ENCODE measurements around the gene CEP112. TPM values are rescaled to one million over a fixed set of nuclear protein-coding genes. Genes with fewer than 3 reads are reported as not detected.

The CEP112 gene
- total RNA-seq, 6 donors from 2014 or later = 14.3 to 70.2 (median 31.0) TPM

GRCh38 chr17:65824901-65825300, 367.0 kb downstream of the CEP112 start:
- WGBS, 2 donors = 72 to 80% methylated on average over 1 of the region's 1 CpG
- Histone ChIP-seq H3K27me3 (no peaks in the 10 kb centered on the region), H3K27ac (no peak overlapping the region), H3K4me3 (no peak overlapping the region), H3K4me1 (no peaks in the 10 kb centered on the region), H3K36me3 (no peaks in the 10 kb centered on the region), H3K9me3 (no peaks in the 10 kb centered on the region)
- TF ChIP-seq POLR2A (IDR thresholded peaks at IDR 0.05) (no peak), CTCF (IDR thresholded peaks at IDR 0.05) (no peak), POLR2AphosphoS5 (IDR thresholded peaks at IDR 0.05) (no peak), EP300 (IDR thresholded peaks at IDR 0.05) (no peak)
- no peak for ATAC-seq (ENCODE audit: low FRiP score in 2 of 2)
- no peak for DNase-seq

GRCh38 chr17:65823713-65824112, 368.2 kb downstream of the CEP112 start:
- H3K4me1 ChIP-seq = no peaks in the 10 kb centered on the region
- no peaks in the 10 kb centered on the region for H3K9me3 ChIP-seq
- H3K27ac ChIP-seq = no peak overlapping the region
- no peaks in the 10 kb centered on the region for H3K36me3 ChIP-seq
- H3K4me3 ChIP-seq = no peak overlapping the region
- no peak for TF ChIP-seq EP300 (IDR thresholded peaks at IDR 0.05)
- ATAC-seq (ENCODE audit: low FRiP score in 2 of 2) (no peak), DNase-seq (no peak)
- H3K27me3 ChIP-seq = no peaks in the 10 kb centered on the region

- 84 to 87% methylated on average over 2 of the region's 2 CpGs for WGBS, 2 donors
- Histone ChIP-seq H3K36me3 (no peaks in the 10 kb centered on the region), H3K9me3 (no peaks in the 10 kb centered on the region), H3K27me3 (no peaks in the 10 kb centered on the region), H3K4me1 (no peaks in the 10 kb centered on the region), H3K27ac (no peak overlapping the region), H3K4me3 (no peak overlapping the region)
- no peak for ATAC-seq (ENCODE audit: low FRiP score in 2 of 2)
- TF ChIP-seq EP300 (IDR thresholded peaks at IDR 0.05) (no peak), CTCF (IDR thresholded peaks at IDR 0.05) (no peak), POLR2A (IDR thresholded peaks at IDR 0.05) (no peak), POLR2AphosphoS5 (IDR thresholded peaks at IDR 0.05) (no peak)
- no peak for DNase-seq
Observed at GRCh38 chr17:65820811-65821210, 371.1 kb downstream of the CEP112 start.

- WGBS, 2 donors = 95 to 100% methylated on average over 1 of the region's 1 CpG
Observed at GRCh38 chr17:65820306-65820705, 371.6 kb downstream of the CEP112 start.

GRCh38 chr17:65819810-65820209, 372.1 kb downstream of the CEP112 start:
- Histone ChIP-seq H3K36me3 (no peaks in the 10 kb centered on the region), H3K27ac (no peak overlapping the region), H3K9me3 (no peaks in the 10 kb centered on the region), H3K4me1 (no peaks in the 10 kb centered on the region), H3K4me3 (no peak overlapping the region), H3K27me3 (no peaks in the 10 kb centered on the region)
- 32 to 45% methylated on average over 3 of the region's 3 CpGs for WGBS, 2 donors
- no peak for ATAC-seq (ENCODE audit: low FRiP score in 2 of 2)
- DNase-seq = no peak
- TF ChIP-seq CTCF (IDR thresholded peaks at IDR 0.05) = no peak
- TF ChIP-seq POLR2A (IDR thresholded peaks at IDR 0.05) = no peak

More at GRCh38 chr17:65820306-65820705, 371.6 kb downstream of the CEP112 start:
- no peak for ATAC-seq (ENCODE audit: low FRiP score in 2 of 2)
- no peaks in the 10 kb centered on the region for H3K4me1 ChIP-seq
- no peaks in the 10 kb centered on the region for H3K9me3 ChIP-seq
- TF ChIP-seq POLR2AphosphoS5 (IDR thresholded peaks at IDR 0.05) (no peak), POLR2A (IDR thresholded peaks at IDR 0.05) (no peak)
- no peak overlapping the region for H3K4me3 ChIP-seq
- H3K27ac ChIP-seq = no peak overlapping the region
- H3K36me3 ChIP-seq = no peaks in the 10 kb centered on the region
- H3K27me3 ChIP-seq = no peaks in the 10 kb centered on the region
- no peak for DNase-seq

- Histone ChIP-seq H3K4me3 (no peak overlapping the region), H3K27me3 (no peaks in the 10 kb centered on the region), H3K27ac (no peak overlapping the region), H3K36me3 (no peaks in the 10 kb centered on the region), H3K9me3 (no peaks in the 10 kb centered on the region), H3K4me1 (no peaks in the 10 kb centered on the region)
- ATAC-seq (ENCODE audit: low FRiP score in 2 of 2) (no peak), DNase-seq (no peak)
- 62 to 68% methylated on average over 4 of the region's 4 CpGs for WGBS, 2 donors
- TF ChIP-seq POLR2A (IDR thresholded peaks at IDR 0.05) (no peak), CTCF (IDR thresholded peaks at IDR 0.05) (no peak), EP300 (IDR thresholded peaks at IDR 0.05) (no peak), POLR2AphosphoS5 (IDR thresholded peaks at IDR 0.05) (no peak)
Observed at GRCh38 chr17:65817951-65818350, 374.0 kb downstream of the CEP112 start.
